H1 (cell line): ENCODE measurements around the gene CGB5. TPM values are rescaled to one million over a fixed set of nuclear protein-coding genes. Genes with fewer than 3 reads are reported as not detected.
"Not testable (repeated sequence)": the region's sequence is repeated elsewhere in the genome, so short reads cannot be mapped to it uniquely, and the experiment has no call there.

Experiments
- CTCF ChIA-PET: fragments of 300-600 bp; sonication (Branson Sonifier 250); formaldehyde crosslinking; loops from one replicate; lab custom pipeline; 2021; ENCODE audit not compliant: partially characterized antibody; lab: Charles Lee
- POLR2A ChIA-PET: fragments of 300-600 bp; sonication (Branson Sonifier 250); formaldehyde crosslinking; loops from one replicate; lab custom pipeline; 2021; ENCODE audit warnings: inconsistent platforms; ENCODE audit not compliant: partially characterized antibody; lab: Charles Lee
- DNase-seq, 2 experiments: peaks; one replicate each; pipeline versions ENCODE4 v3.0.0 to v3.0.0-alpha.2; 2010 to 2022; ENCODE audit warnings: low spot score in 2 of 2, low read depth in 1 of 2, mixed read lengths in 1 of 2
- FAIRE-seq: peaks from 2 replicates; lab custom pipeline; 2011; peaks lifted over from hg19 to GRCh38; lab: Jason Lieb, UNC
- H2AFZ ChIP-seq: 2 replicates; pipeline ENCODE4 v1.8.1; 2012; ENCODE audit warnings: low read length, inconsistent platforms
- H2AK5ac ChIP-seq: 2 replicates; pipeline ENCODE4 v1.6.1; 2013; ENCODE audit warnings: low read depth, low read length
- H2BK120ac ChIP-seq: replicated peaks from 2 replicates; pipeline ENCODE3; 2013; ENCODE audit warnings: low read depth, low read length, inconsistent platforms
- H2BK12ac ChIP-seq: 2 replicates; pipeline ENCODE4 v1.6.1; 2013; ENCODE audit warnings: low read depth, low read length
- H2BK15ac ChIP-seq: 2 replicates; pipeline ENCODE4 v1.6.1; 2013; ENCODE audit warnings: low read length
- H2BK20ac ChIP-seq: 2 replicates; pipeline ENCODE4 v1.6.1; 2013; ENCODE audit warnings: low read length
- H2BK5ac ChIP-seq: 2 replicates; pipeline ENCODE4 v1.6.1; 2013; ENCODE audit warnings: low read depth, low read length
- H3K14ac ChIP-seq: 2 replicates; pipeline ENCODE4 v1.6.1; 2013; ENCODE audit warnings: inconsistent platforms; ENCODE audit not compliant: insufficient read length
- H3K18ac ChIP-seq: 2 replicates; pipeline ENCODE4 v1.6.1; 2013; ENCODE audit warnings: low read length; ENCODE audit errors: extremely low read depth
- H3K23ac ChIP-seq: 2 replicates; pipeline ENCODE4 v1.6.1; 2013; ENCODE audit warnings: inconsistent platforms; ENCODE audit not compliant: insufficient read length
- H3K23me2 ChIP-seq: 2 replicates; pipeline ENCODE4 v1.6.1; 2013; ENCODE audit warnings: low read depth, low read length
- H3K27ac ChIP-seq: 2 replicates; pipeline ENCODE4 v1.6.1; 2011; ENCODE audit warnings: low read depth, low read length, inconsistent platforms
- H3K27me3 ChIP-seq, 4 experiments: replicated peaks in 1 of 4; 1 replicate in 1 of 4; 2 replicates in 3 of 4; pipeline versions ENCODE4 v1.6.1 to v1.8.1; 2011 to 2013; ENCODE audit warnings: low read length in 3 of 4, mild to moderate bottlenecking in 3 of 4, inconsistent platforms in 2 of 4, mixed read lengths in 2 of 4, moderate library complexity in 1 of 4; ENCODE audit not compliant: control insufficient read depth in 3 of 4, insufficient read depth in 3 of 4; ENCODE audit errors: extremely low read depth in 1 of 4
- H3K36me3 ChIP-seq, 4 experiments: 2 replicates each; pipeline versions ENCODE4 v1.6.1 to v1.8.1; 2011 to 2013; ENCODE audit warnings: mild to moderate bottlenecking in 4 of 4, low read length in 3 of 4, moderate library complexity in 2 of 4, control low read depth in 1 of 4, inconsistent platforms in 1 of 4; ENCODE audit not compliant: insufficient read depth in 4 of 4, control insufficient read depth in 2 of 4
- H3K4ac ChIP-seq: replicated peaks from 2 replicates; pipeline ENCODE3; 2013; ENCODE audit warnings: low read length, low read depth, mixed read lengths, inconsistent platforms; ENCODE audit not compliant: insufficient read length
- H3K4me1 ChIP-seq, 4 experiments: replicated peaks in 1 of 4; 1 replicate in 1 of 4; 2 replicates in 3 of 4; pipeline versions ENCODE4 v1.6.1 to v1.8.1; 2011 to 2013; ENCODE audit warnings: low read length in 3 of 4, inconsistent platforms in 2 of 4, mixed read lengths in 1 of 4; ENCODE audit not compliant: insufficient read depth in 4 of 4, control insufficient read depth in 3 of 4
- H3K4me2 ChIP-seq, 2 experiments: 2 replicates each; pipeline versions ENCODE4 v1.6.1 to v1.8.1; 2011 to 2013; ENCODE audit warnings: low read depth in 2 of 2, low read length in 2 of 2, control low read depth in 1 of 2, inconsistent platforms in 1 of 2, mild to moderate bottlenecking in 1 of 2; ENCODE audit not compliant: insufficient read depth in 1 of 2
- H3K4me3 ChIP-seq, 4 experiments: fragments of 200-600, 300-600 bp in 1 of 4; sonication (generic), shearing (Covaris generic), sonication (Bioruptor Twin) in 1 of 4; 2 replicates each; pipeline versions ENCODE4 v1.5.1 to v1.8.1; 2011 to 2016; ENCODE audit warnings: low read length in 4 of 4, low read depth in 3 of 4, control low read depth in 2 of 4, inconsistent platforms in 2 of 4, mild to moderate bottlenecking in 2 of 4, mixed read lengths in 1 of 4, moderate library complexity in 1 of 4; ENCODE audit not compliant: insufficient read depth in 2 of 4; ENCODE audit errors: extremely low read depth in 1 of 4
- H3K56ac ChIP-seq: replicated peaks from 2 replicates; pipeline ENCODE3; 2013; ENCODE audit warnings: low read depth, mild to moderate bottlenecking, mixed read lengths, low read length, inconsistent platforms; ENCODE audit not compliant: insufficient read length
- H3K79me1 ChIP-seq: 2 replicates; pipeline ENCODE4 v1.6.1; 2013; ENCODE audit warnings: low read depth, low read length, control low read depth
- H3K79me2 ChIP-seq, 2 experiments: 2 replicates each; pipeline versions ENCODE4 v1.6.1 to v1.8.1; 2012 to 2013; ENCODE audit warnings: low read length in 2 of 2, mild to moderate bottlenecking in 2 of 2, inconsistent platforms in 1 of 2; ENCODE audit not compliant: insufficient read depth in 2 of 2, control insufficient read depth in 1 of 2
- H3K9ac ChIP-seq, 4 experiments: replicated peaks in 1 of 4; 1 replicate in 1 of 4; 2 replicates in 3 of 4; pipeline versions ENCODE4 v1.6.1 to v1.8.1; 2011 to 2013; ENCODE audit warnings: low read depth in 3 of 4, low read length in 3 of 4, control low read depth in 2 of 4, mild to moderate bottlenecking in 2 of 4, moderate library complexity in 2 of 4, inconsistent platforms in 1 of 4; ENCODE audit errors: extremely low read depth in 1 of 4
- H3K9me3 ChIP-seq, 2 experiments: 2 replicates each; pipeline versions ENCODE4 v1.6.1 to v1.8.1; 2012 to 2013; ENCODE audit warnings: mild to moderate bottlenecking in 2 of 2, moderate library complexity in 2 of 2, control low read depth in 1 of 2, inconsistent platforms in 1 of 2, low read depth in 1 of 2, low read length in 1 of 2, mixed read lengths in 1 of 2; ENCODE audit not compliant: insufficient read depth in 2 of 2
- H4K20me1 ChIP-seq, 2 experiments: replicated peaks in 1 of 2; 2 replicates each; pipeline versions ENCODE3 to v1.8.1; 2011 to 2013; ENCODE audit warnings: inconsistent platforms in 2 of 2, low read length in 2 of 2, mild to moderate bottlenecking in 1 of 2; ENCODE audit not compliant: insufficient read depth in 2 of 2, control insufficient read depth in 1 of 2
- H4K5ac ChIP-seq: 2 replicates; pipeline ENCODE4 v1.6.1; 2013; ENCODE audit warnings: low read length, low read depth, mixed read lengths, inconsistent platforms; ENCODE audit not compliant: insufficient read length
- H4K8ac ChIP-seq: 2 replicates; pipeline ENCODE4 v1.8.0; 2013; ENCODE audit warnings: mild to moderate bottlenecking, moderate library complexity, low read length, inconsistent platforms; ENCODE audit not compliant: insufficient read depth; ENCODE audit errors: extremely low read depth
- H4K91ac ChIP-seq: replicated peaks from 2 replicates; pipeline ENCODE3; 2013; ENCODE audit warnings: low read length, mixed read lengths, inconsistent platforms; ENCODE audit not compliant: insufficient read length
- WGBS, 2 experiments: shearing (Covaris generic) in 1 of 2; methylation state at CpG; one replicate each; pipeline versions ENCODE4 v1.1.6 to v1.1.7; 2013 to 2015; ENCODE audit warnings: low lambda C conversion rate in 2 of 2, mixed read lengths in 2 of 2, inconsistent platforms in 1 of 2, low coverage in 1 of 2, missing lambda C conversion rate in 1 of 2; ENCODE audit not compliant: insufficient replicate concordance in 2 of 2, insufficient coverage in 1 of 2, insufficient read length in 1 of 2; ENCODE audit errors: extremely low coverage in 1 of 2, missing lambda C conversion rate in 1 of 2; 5-methylcytosine and 5-hydroxymethylcytosine counted together
- polyA plus RNA-seq, 7 experiments: library from polyadenylated mRNA; depleted of rRNA in 3 of 7; stranded (reverse) in 5 of 7; unstranded in 2 of 7; fragments of >200 nt in 5 of 7; fragments of 200-250 nt in 2 of 7; gene quantifications; 1 replicate in 5 of 7; 2 replicates in 1 of 7; 4 replicates in 1 of 7; pipeline versions ENCODE4 v1.2.1 to v1.2.3, GENCODE V29; 2011 to 2013; ENCODE audit warnings: missing spikeins in 2 of 7, mixed read lengths in 2 of 7
- total RNA-seq: library from RNA; stranded (reverse); fragmentation: NEBNext Ultra II Directional; extraction: Animal tissue kit (Norgen Biotek cat#: 25700); gene quantifications from 2 replicates; pipeline ENCODE4 v1.2.1, GENCODE V29; 2021

Gene CGB5
- total and polyA plus RNA-seq, 2 of the 8 experiments (the other 6 are each of a cell fraction or from before 2014, with no cell fraction given): 0.63 to 0.68 TPM

DNA sequence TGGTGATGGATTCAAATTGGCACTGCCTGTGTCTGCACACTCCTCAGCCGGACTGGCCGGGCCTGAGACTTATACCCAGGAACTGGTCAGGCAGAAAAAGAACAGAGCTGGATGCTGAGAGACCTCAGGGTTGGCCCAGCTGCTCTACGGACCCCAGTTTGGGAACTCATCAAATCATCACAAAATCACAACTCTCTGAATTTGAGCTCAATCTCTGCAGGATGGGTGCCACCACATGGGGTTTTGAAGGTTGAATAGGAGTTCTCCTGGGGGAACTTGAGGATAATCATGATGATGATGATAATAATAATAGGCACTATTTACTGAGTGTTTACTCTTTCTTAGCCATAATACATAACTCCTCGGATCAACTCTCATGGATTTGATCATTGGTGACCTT, 982 bp upstream of the CGB5 start:
- not testable (repeated sequence) for H2BK12ac ChIP-seq, H4K5ac ChIP-seq, H3K4me2 ChIP-seq, H4K20me1 ChIP-seq, H3K4me3 ChIP-seq, H3K18ac ChIP-seq, H2BK20ac ChIP-seq, H3K14ac ChIP-seq, H3K9me3 ChIP-seq, H3K56ac ChIP-seq, H4K8ac ChIP-seq, H3K27ac ChIP-seq, H3K9ac ChIP-seq, H3K4me1 ChIP-seq, H3K23me2 ChIP-seq, H3K79me1 ChIP-seq, H3K23ac ChIP-seq, DNase-seq, FAIRE-seq, H3K4ac ChIP-seq, H2BK120ac ChIP-seq, H2BK5ac ChIP-seq, H3K27me3 ChIP-seq, H3K79me2 ChIP-seq, H2BK15ac ChIP-seq, H2AK5ac ChIP-seq, H3K36me3 ChIP-seq, H2AFZ ChIP-seq, H4K91ac ChIP-seq
- 76% methylated on average over 1 of the region's 4 CpGs; no CpG with 5 or more reads in 1 of the 2 experiments for WGBS, 2 experiments
- ChIA-PET POLR2A (interaction anchor here (1.1 kb wide), 1 partner anchor 11 kb away, joined by 3 read pairs; no protein-coding TSS in a partner anchor), CTCF (interaction anchor here (0.6 kb wide), 1 partner anchor 198 kb away, joined by 4 read pairs; no protein-coding TSS in a partner anchor)

DNA sequence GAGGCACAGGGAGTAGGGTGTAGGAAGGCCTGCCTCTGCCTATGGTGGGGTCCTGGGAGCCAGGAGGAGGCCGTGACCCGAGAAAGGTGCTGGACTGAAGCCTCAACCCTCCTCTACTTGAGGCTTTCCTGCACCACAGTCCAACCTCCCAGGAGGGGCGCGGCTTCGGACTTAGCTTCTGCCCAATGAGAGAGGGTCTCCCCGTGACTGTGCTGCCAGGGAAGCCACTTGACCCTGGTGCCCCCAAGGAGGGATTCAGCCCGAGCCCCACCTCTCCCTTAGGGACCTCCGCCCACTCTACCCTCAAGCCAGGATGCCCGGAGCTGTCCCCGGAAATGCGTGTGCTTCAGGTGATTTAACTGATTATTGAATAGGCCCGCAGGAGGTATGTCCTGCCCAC, 5.4 kb downstream of the CGB5 start, which contains the start of gene CGB8:
Gene CGB8, minus strand, starts transcription at position 101 of the 400 bp plus-strand sequence. CDS start 372 bp downstream, outside the sequence.
- H2BK120ac ChIP-seq, H2BK12ac ChIP-seq, H3K9me3 ChIP-seq, POLR2A ChIA-PET, H2AFZ ChIP-seq, H3K18ac ChIP-seq, H3K56ac ChIP-seq, H2BK5ac ChIP-seq, H2BK20ac ChIP-seq, H3K27me3 ChIP-seq, H3K79me2 ChIP-seq, H3K79me1 ChIP-seq, H4K91ac ChIP-seq, H3K23me2 ChIP-seq, H3K27ac ChIP-seq, H3K4ac ChIP-seq, H2BK15ac ChIP-seq, H4K5ac ChIP-seq, H3K4me2 ChIP-seq, H3K4me1 ChIP-seq, H3K14ac ChIP-seq, H4K8ac ChIP-seq, H3K36me3 ChIP-seq, H4K20me1 ChIP-seq, FAIRE-seq, H2AK5ac ChIP-seq, H3K23ac ChIP-seq, H3K9ac ChIP-seq, H3K4me3 ChIP-seq, DNase-seq: not testable (repeated sequence)
- WGBS, 2 experiments: 81% methylated on average over 12 of the region's 12 CpGs; no CpG with 5 or more reads in 1 of the 2 experiments
- CTCF ChIA-PET: interaction anchor here (1.2 kb wide), 1 partner anchor 49 kb away, joined by 3 read pairs; no protein-coding TSS in a partner anchor
